Stomach (tissue), 4 donors: Measurements from ENCODE around the gene CBFA2T3.

Experiments
- CTCF ChIP-seq, 7 experiments: fragments of 450-650 bp in 4 of 7; fragments of 200-600 bp in 3 of 7; sonication (generic) in 3 of 7; IDR thresholded peaks; one replicate each; pipeline ENCODE4 v1.5.1; 2016 to 2019; ENCODE audit warnings: antibody characterized with exemption in 7 of 7, control low read depth in 2 of 7, mild to moderate bottlenecking in 1 of 7
- POLR2A ChIP-seq, 4 donors: fragments of 450-650 bp; IDR thresholded peaks; one replicate each; pipeline ENCODE4 v1.6.1; 2016; ENCODE audit warnings: antibody characterized with exemption in 4 of 4, control low read depth in 2 of 4, mild to moderate bottlenecking in 1 of 4, moderate library complexity in 1 of 4
- POLR2AphosphoS5 ChIP-seq, 3 donors: sonication (generic); formaldehyde crosslinking; IDR thresholded peaks; one replicate each; pipeline ENCODE4 v1.6.1; 2016; ENCODE audit warnings: antibody characterized with exemption in 3 of 3

GRCh38 chr16:88976366-88977017 lies 515 bp downstream of the CBFA2T3 start:
- no peak for TF ChIP-seq CTCF (IDR thresholded peaks at IDR 0.05)
- no peak for TF ChIP-seq POLR2A (IDR thresholded peaks at IDR 0.05)
- TF ChIP-seq POLR2AphosphoS5 (IDR thresholded peaks at IDR 0.05): no peak
